ENCODE results near the gene BMP6. TPM values are rescaled to one million over a fixed set of nuclear protein-coding genes. Genes with fewer than 3 reads are reported as not detected.
A peak's percentile ranks its signal among the peaks of the same experiment; 100 is the strongest.
"Not testable (repeated sequence)": the region's sequence is repeated elsewhere in the genome, so short reads cannot be mapped to it uniquely, and the experiment has no call there.

Gene BMP6
- total and polyA plus RNA-seq, 2 donors (not counting 3 experiments of a cell fraction or from before 2014, with no cell fraction given), result 221 to 276 TPM

- Histone ChIP-seq H3K36me3 (ENCODE audit: control insufficient read depth in 2 of 2, extremely low read depth in 1 of 2, insufficient read depth in 2 of 2, low read length in 2 of 2) (peaks cover 88 to 89% of the 10 kb centered on the region in 2 experiments), H3K27me3 (ENCODE audit: control insufficient read depth in 2 of 2, insufficient read depth in 2 of 2, low read length in 2 of 2) (no peaks in the 10 kb centered on the region), H3K4me2 (ENCODE audit: insufficient read depth, low read length) (no peak overlapping the region), H3K4me1 (ENCODE audit: control insufficient read depth, extremely low read depth, insufficient read depth, low read length) (peaks cover 32% of the 10 kb centered on the region), H4K20me1 (replicated peaks; ENCODE audit: control insufficient read depth, extremely low read depth, insufficient read depth, low read length) (peaks cover 5% of the 10 kb centered on the region), H3K9me3 (replicated peaks; ENCODE audit: control insufficient read depth, insufficient read depth, low read length) (no peaks in the 10 kb centered on the region), H3K4me3 (replicated peaks in 1 of 3; ENCODE audit: insufficient read depth in 1 of 3, low read depth in 1 of 3, low read length in 3 of 3) (no peak overlapping the region), H3K79me2 (ENCODE audit: control insufficient read depth, insufficient read depth, low read length) (peaks cover 68% of the 10 kb centered on the region), H3K9ac (replicated peaks; ENCODE audit: extremely low read depth, insufficient read depth, low read length) (no peak overlapping the region), H2AFZ (ENCODE audit: low read depth, low read length) (no peak overlapping the region), H3K9me1 (replicated peaks; ENCODE audit: control insufficient read depth, extremely low read depth, insufficient read depth, low read length) (no peaks in the 10 kb centered on the region), H3K27ac (ENCODE audit: insufficient read depth, low read depth, low read length) (peak overlapping the region; percentile 10)
- intact Hi-C loops (cut with micrococcal nuclease) (no loop called here), dilution Hi-C loops (cut with MboI; ENCODE audit: extremely low pct_ligation_motif_present, low sequenced_read_pairs) (loop anchor here (25.0 kb wide), 1 partner anchor 121 kb away; no protein-coding TSS in a partner anchor)
- ChIA-PET CTCF (interaction anchor here (1.4 to 3.2 kb wide), 2 partner anchors 101 to 115 kb away, joined by 8 to 20 read pairs; no protein-coding TSS in a partner anchor), POLR2A (interaction anchor here (0.6 kb wide), 1 partner anchor 17 kb away, joined by 3 read pairs; no protein-coding TSS in a partner anchor)
- DNase-seq (ENCODE audit: low read depth, low spot score), result no peak
- no peak for TF ChIP-seq CTCF (IDR thresholded peaks at IDR 0.05; ENCODE audit: extremely low read depth in 1 of 2, insufficient read depth in 1 of 2, low read depth in 1 of 2, low read length in 2 of 2)
- peak; percentile 21 for TF ChIP-seq POLR2AphosphoS5 (IDR thresholded peaks at IDR 0.05; ENCODE audit: insufficient read depth, low read depth, low read length)
- BruUV-seq (replicated peaks), result TSS peak; percentile 0
- FAIRE-seq, result no peak
These were observed 165.4 kb downstream of the BMP6 start for GRCh38 chr6:7891078-7891872.

- H3K4me3 ChIP-seq (replicated peaks in 1 of 3; ENCODE audit: insufficient read depth in 1 of 3, low read depth in 1 of 3, low read length in 3 of 3); FAIRE-seq; POLR2A ChIA-PET; H3K9ac ChIP-seq (replicated peaks; ENCODE audit: extremely low read depth, insufficient read depth, low read length); H2AFZ ChIP-seq (ENCODE audit: low read depth, low read length); H3K9me3 ChIP-seq (replicated peaks; ENCODE audit: control insufficient read depth, insufficient read depth, low read length); H3K9me1 ChIP-seq (replicated peaks; ENCODE audit: control insufficient read depth, extremely low read depth, insufficient read depth, low read length); H4K20me1 ChIP-seq (replicated peaks; ENCODE audit: control insufficient read depth, extremely low read depth, insufficient read depth, low read length); H3K27me3 ChIP-seq (ENCODE audit: control insufficient read depth in 2 of 2, insufficient read depth in 2 of 2, low read length in 2 of 2); H3K27ac ChIP-seq (ENCODE audit: insufficient read depth, low read depth, low read length); BruUV-seq (replicated peaks); H3K4me2 ChIP-seq (ENCODE audit: insufficient read depth, low read length); intact Hi-C loops (cut with micrococcal nuclease): not testable (repeated sequence)
- Histone ChIP-seq H3K36me3 (ENCODE audit: control insufficient read depth in 2 of 2, extremely low read depth in 1 of 2, insufficient read depth in 2 of 2, low read length in 2 of 2) (peaks cover 81 to 91% of the 10 kb centered on the region in 2 experiments), H3K4me1 (ENCODE audit: control insufficient read depth, extremely low read depth, insufficient read depth, low read length) (peaks cover 43% of the 10 kb centered on the region), H3K79me2 (ENCODE audit: control insufficient read depth, insufficient read depth, low read length) (peaks cover 73% of the 10 kb centered on the region)
- DNase-seq (ENCODE audit: low read depth, low spot score), result peak; percentile 29
- CTCF ChIA-PET, result interaction anchor here (1.4 to 9.0 kb wide), 2 partner anchors 100 to 114 kb away, joined by 8 to 78 read pairs; no protein-coding TSS in a partner anchor
- dilution Hi-C loops (cut with MboI; ENCODE audit: extremely low pct_ligation_motif_present, low sequenced_read_pairs), result loop anchor here (25.0 kb wide), 1 partner anchor 120 kb away; no protein-coding TSS in a partner anchor
- peak; percentile 67 for TF ChIP-seq POLR2AphosphoS5 (IDR thresholded peaks at IDR 0.05; ENCODE audit: insufficient read depth, low read depth, low read length)
- TF ChIP-seq POLR2A (IDR thresholded peaks at IDR 0.05; ENCODE audit: low read depth, low read length), result peak; percentile 38
These were observed 166.5 kb downstream of the BMP6 start for GRCh38 chr6:7892367-7892766.

All from endothelial cell of umbilical vein (primary cell).